Esophagus (tissue), 2 donors: ENCODE measurements around the gene LRRC39. TPM values are rescaled to one million over a fixed set of nuclear protein-coding genes. Genes with fewer than 3 reads are reported as not detected.

Experiments
- H3K27ac ChIP-seq, 2 donors: one replicate each; pipeline ENCODE4 v1.5.1; 2013; ENCODE audit warnings: low read depth in 2 of 2, mild to moderate bottlenecking in 2 of 2, inconsistent platforms in 1 of 2, low read length in 1 of 2, moderate library complexity in 1 of 2
- H3K27me3 ChIP-seq, 2 donors: one replicate each; pipeline ENCODE4 v1.6.1; 2013; ENCODE audit warnings: low read length in 2 of 2, control low read depth in 1 of 2, mild to moderate bottlenecking in 1 of 2; ENCODE audit not compliant: insufficient read depth in 2 of 2, control insufficient read depth in 1 of 2
- H3K36me3 ChIP-seq, 2 donors: one replicate each; pipeline ENCODE4 v1.6.1; 2013; ENCODE audit warnings: low read length in 1 of 2; ENCODE audit not compliant: control insufficient read depth in 2 of 2, insufficient read depth in 2 of 2
- H3K4me1 ChIP-seq, 2 donors: one replicate each; pipeline ENCODE4 v1.6.1; 2013; ENCODE audit warnings: low read length in 1 of 2; ENCODE audit not compliant: control insufficient read depth in 2 of 2, insufficient read depth in 2 of 2
- H3K4me3 ChIP-seq, 2 donors: one replicate each; pipeline ENCODE4 v1.5.1; 2013; ENCODE audit warnings: low read length in 2 of 2, mild to moderate bottlenecking in 2 of 2, low read depth in 1 of 2, moderate library complexity in 1 of 2
- H3K9me3 ChIP-seq, 2 donors: one replicate each; pipeline ENCODE4 v1.6.1; 2013; ENCODE audit warnings: mild to moderate bottlenecking in 2 of 2, low read depth in 1 of 2, low read length in 1 of 2, moderate library complexity in 1 of 2; ENCODE audit not compliant: control insufficient read depth in 2 of 2, insufficient read depth in 1 of 2
- WGBS, 2 donors: extraction: QIAGEN DNeasy Blood & Tissue Kit; methylation state at CpG; one replicate each; pipeline ENCODE4 v1.1.7; 2013; 5-methylcytosine and 5-hydroxymethylcytosine counted together
- polyA plus RNA-seq, 2 donors: library from polyadenylated mRNA; stranded (reverse); fragments of 200-250 nt; gene quantifications; one replicate each; pipeline ENCODE4 v1.2.3, GENCODE V29; 2013
- donor health status: healthy with polysubstance abuse.
- donor health status: Bipolar disorder and iron deficiency.

LRRC39 gene
- polyA plus RNA-seq, 2 donors: 0.41 to 1.2 TPM

DNA sequence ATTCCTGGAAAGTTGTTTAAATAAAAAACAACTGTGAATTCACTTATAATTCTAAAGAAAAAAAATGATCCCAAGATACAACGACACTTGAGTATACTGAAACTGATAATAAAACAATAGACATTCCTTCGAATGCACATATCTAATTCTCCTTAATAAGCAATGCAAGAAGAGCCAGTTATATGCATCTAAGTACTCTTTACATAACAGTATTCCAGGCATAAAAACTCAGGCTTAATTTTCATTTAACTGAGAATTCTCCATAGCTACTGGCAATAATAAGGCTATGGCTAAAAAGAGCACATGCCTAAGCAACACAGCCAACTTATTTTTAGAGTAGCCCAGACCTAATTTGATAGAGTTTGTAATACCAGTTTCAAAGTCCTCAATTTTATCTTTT is 76.5 kb downstream of the LRRC39 start:
- Histone ChIP-seq H3K4me1 (no peaks in the 10 kb centered on the region), H3K27me3 (no peaks in the 10 kb centered on the region), H3K9me3 (no peaks in the 10 kb centered on the region), H3K36me3 (peaks cover 0 to 2% of the 10 kb centered on the region in 2 donors), H3K4me3 (no peak overlapping the region), H3K27ac (no peak overlapping the region)
- 87 to 91% methylated on average over 2 of the region's 2 CpGs for WGBS, 2 donors

DNA sequence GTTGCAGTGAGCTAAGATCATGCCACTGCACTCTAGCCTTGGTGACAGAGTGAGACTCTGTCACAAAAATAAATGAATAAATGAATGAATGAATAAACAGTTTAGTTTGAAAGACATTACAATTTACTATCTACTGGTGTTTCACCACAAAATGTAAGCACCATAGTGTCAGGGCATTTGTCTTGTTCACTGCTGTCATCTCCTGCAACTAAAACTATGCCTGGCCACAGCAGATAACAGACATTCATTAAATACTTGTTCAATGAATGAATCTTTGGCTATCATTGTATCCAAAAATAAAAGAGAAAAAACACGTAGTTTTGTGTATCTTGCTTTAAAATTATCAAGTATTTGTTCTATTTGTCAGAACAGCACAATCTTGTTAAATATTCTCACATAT is 77.9 kb downstream of the LRRC39 start:
- Histone ChIP-seq H3K9me3 (no peaks in the 10 kb centered on the region), H3K4me1 (no peaks in the 10 kb centered on the region), H3K4me3 (no peak overlapping the region), H3K27ac (no peak overlapping the region), H3K36me3 (no peaks in the 10 kb centered on the region), H3K27me3 (no peaks in the 10 kb centered on the region)
- 55 to 77% methylated on average over 1 of the region's 1 CpG for WGBS, 2 donors

Other genes with a start within 250 kb of the LRRC39 start
- gene SLC35A3, start 208.3 kb downstream of the LRRC39 start, polyA plus RNA-seq: 10 to 100 TPM in 1 of 2 donors, 1 to 10 TPM in 1; 9.4 to 16.7 TPM
- gene SASS6, start 45.3 kb downstream of the LRRC39 start, polyA plus RNA-seq: 1 to 10 TPM; 1.9 to 2.0 TPM
- 10 to 100 TPM in 1 of 2 donors, 1 to 10 TPM in 1; 7.5 to 11.7 TPM for gene TRMT13, start 45.1 kb downstream of the LRRC39 start, polyA plus RNA-seq
- 1 to 10 TPM; 2.3 to 3.9 TPM for gene DBT, start 71.6 kb upstream of the LRRC39 start, polyA plus RNA-seq
- gene RTCA, start 88.0 kb upstream of the LRRC39 start, polyA plus RNA-seq: 10 to 100 TPM; 19.7 to 20.6 TPM
- 1 to 10 TPM; 1.0 to 1.2 TPM for gene CDC14A, start 174.2 kb upstream of the LRRC39 start, polyA plus RNA-seq